Tibial nerve (tissue), 4 donors: ENCODE measurements around the gene TMEFF1. TPM values are rescaled to one million over a fixed set of nuclear protein-coding genes. Genes with fewer than 3 reads are reported as not detected.

Experiments used
- DNase-seq, 2 donors: peaks; one replicate each; pipeline ENCODE4 v3.0.0-alpha.2; 2019; ENCODE audit warnings: low spot score in 2 of 2
- H3K27ac ChIP-seq, 4 donors: fragments of 200-600 bp; sonication (generic) in 3 of 4; one replicate each; pipeline ENCODE4 v1.5.1; 2017 to 2019; ENCODE audit warnings: mild to moderate bottlenecking in 1 of 4
- H3K27me3 ChIP-seq, 2 donors: fragments of 200-600 bp; sonication (generic) in 1 of 2; one replicate each; pipeline versions ENCODE4 v1.5.1 to v1.6.0; 2017 to 2019
- H3K36me3 ChIP-seq, 3 donors: fragments of 200-600 bp; sonication (generic); one replicate each; pipeline ENCODE4 v1.5.1; 2018 to 2019
- H3K4me1 ChIP-seq, 4 donors: fragments of 200-600 bp; sonication (generic) in 3 of 4; one replicate each; pipeline ENCODE4 v1.5.1; 2017 to 2019
- H3K4me3 ChIP-seq, 4 donors: fragments of 200-600 bp; sonication (generic) in 3 of 4; one replicate each; pipeline ENCODE4 v1.5.1; 2017 to 2019; ENCODE audit warnings: mild to moderate bottlenecking in 1 of 4, moderate library complexity in 1 of 4
- H3K9me3 ChIP-seq, 4 donors: fragments of 200-600 bp; sonication (generic) in 3 of 4; one replicate each; pipeline ENCODE4 v1.5.1; 2017 to 2019
- EP300 ChIP-seq, 2 donors: sonication (generic); formaldehyde crosslinking; IDR thresholded peaks; one replicate each; pipeline ENCODE4 v1.6.1; 2017; ENCODE audit warnings: antibody characterized with exemption in 2 of 2, mild to moderate bottlenecking in 1 of 2
- POLR2A ChIP-seq, 2 donors: fragments of 450-650 bp; IDR thresholded peaks; one replicate each; pipeline ENCODE4 v1.6.1; 2017; ENCODE audit warnings: antibody characterized with exemption in 2 of 2, mild to moderate bottlenecking in 2 of 2, moderate library complexity in 2 of 2
- WGBS, 2 donors: methylation state at CpG; one replicate each; pipeline ENCODE4 v1.1.5; 2018; 5-methylcytosine and 5-hydroxymethylcytosine counted together
- total RNA-seq, 4 donors: library from RNA; depleted of rRNA; stranded (reverse); fragments of >200 nt; gene quantifications; one replicate each; pipeline ENCODE4 v1.1.0, GENCODE V29; 2016
- TF ChIP-seq, protein P1 (sequence below), 5 experiments: fragments of 200-600 bp in 3 of 5; fragments of 450-650 bp in 2 of 5; sonication (generic) in 3 of 5; IDR thresholded peaks; one replicate each; pipeline ENCODE4 v1.5.1; 2016 to 2019; ENCODE audit warnings: antibody characterized with exemption in 5 of 5, mild to moderate bottlenecking in 3 of 5, moderate library complexity in 2 of 5

TMEFF1 gene
- total RNA-seq, 4 donors from 2014 or later, result 0.42 to 1.6 TPM; not detected in 2

DNA sequence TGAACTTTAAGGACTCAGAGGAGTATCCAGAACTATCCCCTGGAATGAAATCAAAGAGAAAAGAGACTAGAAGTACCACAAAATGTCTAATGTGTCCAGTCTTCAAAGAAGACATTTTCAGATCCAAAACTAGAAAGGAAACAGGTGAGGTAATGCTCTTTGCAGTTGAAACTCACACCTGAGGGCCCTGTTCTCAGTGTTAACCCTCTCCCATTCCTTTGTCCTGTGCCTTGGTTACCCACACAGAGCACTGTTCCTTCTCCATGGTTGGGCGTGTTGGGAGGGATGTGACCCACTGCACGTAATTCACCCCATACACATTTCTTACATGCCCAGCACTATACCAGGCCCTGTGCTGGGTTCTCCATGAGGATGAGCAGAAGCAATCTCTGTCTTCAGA lies 24.7 kb upstream of the TMEFF1 start:
- no peak for TF ChIP-seq EP300 (IDR thresholded peaks at IDR 0.05)
- TF ChIP-seq, protein P1, sequence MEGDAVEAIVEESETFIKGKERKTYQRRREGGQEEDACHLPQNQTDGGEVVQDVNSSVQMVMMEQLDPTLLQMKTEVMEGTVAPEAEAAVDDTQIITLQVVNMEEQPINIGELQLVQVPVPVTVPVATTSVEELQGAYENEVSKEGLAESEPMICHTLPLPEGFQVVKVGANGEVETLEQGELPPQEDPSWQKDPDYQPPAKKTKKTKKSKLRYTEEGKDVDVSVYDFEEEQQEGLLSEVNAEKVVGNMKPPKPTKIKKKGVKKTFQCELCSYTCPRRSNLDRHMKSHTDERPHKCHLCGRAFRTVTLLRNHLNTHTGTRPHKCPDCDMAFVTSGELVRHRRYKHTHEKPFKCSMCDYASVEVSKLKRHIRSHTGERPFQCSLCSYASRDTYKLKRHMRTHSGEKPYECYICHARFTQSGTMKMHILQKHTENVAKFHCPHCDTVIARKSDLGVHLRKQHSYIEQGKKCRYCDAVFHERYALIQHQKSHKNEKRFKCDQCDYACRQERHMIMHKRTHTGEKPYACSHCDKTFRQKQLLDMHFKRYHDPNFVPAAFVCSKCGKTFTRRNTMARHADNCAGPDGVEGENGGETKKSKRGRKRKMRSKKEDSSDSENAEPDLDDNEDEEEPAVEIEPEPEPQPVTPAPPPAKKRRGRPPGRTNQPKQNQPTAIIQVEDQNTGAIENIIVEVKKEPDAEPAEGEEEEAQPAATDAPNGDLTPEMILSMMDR (IDR thresholded peaks at IDR 0.05), result no peak
- no peak for TF ChIP-seq POLR2A (IDR thresholded peaks at IDR 0.05)
- no peak for DNase-seq
- peaks cover 0 to 12% (median 0%) of the 10 kb centered on the region in 4 donors for H3K9me3 ChIP-seq

DNA sequence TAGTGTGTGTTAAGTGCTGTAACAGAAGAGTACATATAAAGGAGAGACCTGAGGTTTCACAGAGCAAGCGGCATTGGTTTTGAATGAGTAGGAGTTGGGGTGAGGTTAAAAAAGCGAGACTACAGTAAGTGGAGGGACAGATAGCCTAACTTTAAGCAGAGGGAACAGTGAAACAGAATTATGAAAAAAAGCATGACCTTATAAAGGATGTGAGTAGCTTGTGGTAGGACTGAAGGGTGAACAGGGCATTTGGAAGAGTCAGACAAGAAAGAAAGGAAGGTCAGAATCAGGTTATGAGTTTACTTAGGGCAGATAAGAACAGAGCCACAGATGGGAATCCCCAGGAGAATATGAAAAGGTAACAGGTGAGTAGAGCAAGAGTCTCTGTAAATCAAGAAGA lies 23.5 kb upstream of the TMEFF1 start:
- Histone ChIP-seq H3K27me3 (no peaks in the 10 kb centered on the region), H3K4me1 (no peaks in the 10 kb centered on the region), H3K27ac (no peak overlapping the region), H3K9me3 (peaks cover 0 to 13% (median 0%) of the 10 kb centered on the region in 4 donors), H3K4me3 (no peak overlapping the region), H3K36me3 (peaks cover 0 to 42% (median 0%) of the 10 kb centered on the region in 3 donors)
- WGBS, 2 donors, result 96 to 99% methylated on average over 2 of the region's 2 CpGs
- no peak for DNase-seq
- TF ChIP-seq, protein P1 (IDR thresholded peaks at IDR 0.05), result no peak
- TF ChIP-seq POLR2A (IDR thresholded peaks at IDR 0.05) (no peak), EP300 (IDR thresholded peaks at IDR 0.05) (no peak)

More for the DNA sequence above, 24.7 kb upstream of the TMEFF1 start:
- H3K27ac ChIP-seq, result no peak overlapping the region
- no peaks in the 10 kb centered on the region for H3K27me3 ChIP-seq
- peaks cover 0 to 40% (median 0%) of the 10 kb centered on the region in 3 donors for H3K36me3 ChIP-seq
- peaks cover 0 to 4% (median 0%) of the 10 kb centered on the region in 4 donors for H3K4me1 ChIP-seq
- WGBS, 2 donors, result 95 to 96% methylated on average over 2 of the region's 2 CpGs
- no peak overlapping the region for H3K4me3 ChIP-seq

DNA sequence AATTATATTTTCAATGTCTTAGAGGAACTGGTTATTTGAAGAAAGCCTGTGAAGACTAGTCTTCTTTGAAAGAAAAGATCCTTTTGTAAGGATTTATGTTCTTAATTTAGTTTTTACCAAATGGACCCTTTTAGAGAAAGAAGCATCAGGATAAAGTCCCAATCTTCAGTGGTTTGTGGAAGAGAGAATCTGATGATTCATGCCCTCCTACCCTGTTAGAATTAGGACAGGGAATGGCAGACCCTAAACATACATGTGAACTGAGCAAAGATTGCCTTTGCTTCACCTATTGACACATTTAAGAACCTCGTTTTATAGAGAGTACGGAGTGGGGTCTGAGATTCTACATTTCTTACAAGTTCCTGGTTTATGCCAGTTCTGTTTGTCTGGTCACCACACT lies 20.1 kb upstream of the TMEFF1 start:
- 100% methylated on average over 2 of the region's 2 CpGs for WGBS, 2 donors
- peaks cover 0 to 47% (median 0%) of the 10 kb centered on the region in 3 donors for H3K36me3 ChIP-seq
- H3K4me3 ChIP-seq, result no peak overlapping the region
- no peak overlapping the region for H3K27ac ChIP-seq
- TF ChIP-seq, protein P1 (IDR thresholded peaks at IDR 0.05), result no peak
- TF ChIP-seq EP300 (IDR thresholded peaks at IDR 0.05), result no peak
- TF ChIP-seq POLR2A (IDR thresholded peaks at IDR 0.05), result no peak
- peaks cover 0 to 13% (median 0%) of the 10 kb centered on the region in 4 donors for H3K9me3 ChIP-seq
- no peak for DNase-seq
- no peaks in the 10 kb centered on the region for H3K4me1 ChIP-seq
- H3K27me3 ChIP-seq, result no peaks in the 10 kb centered on the region

DNA sequence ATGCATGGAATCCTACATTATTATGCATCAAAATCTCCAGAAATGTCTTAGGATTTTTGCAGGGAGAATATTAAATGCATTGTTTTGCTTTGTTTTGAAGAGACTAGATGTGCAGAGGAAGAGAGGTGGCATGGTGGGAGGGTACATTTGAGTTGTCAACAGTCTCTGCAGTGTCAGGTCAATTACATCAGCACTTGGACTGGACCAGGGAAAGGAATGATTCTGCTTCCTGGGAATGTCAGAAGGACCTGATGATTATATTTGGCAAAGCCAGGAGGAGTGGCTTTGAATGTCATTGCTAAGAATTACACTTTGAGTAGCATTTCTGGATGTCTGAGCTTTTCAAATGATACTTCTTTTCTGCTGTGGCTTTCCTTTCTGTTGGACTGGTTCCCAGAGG lies 17.5 kb upstream of the TMEFF1 start:
- Histone ChIP-seq H3K27me3 (no peaks in the 10 kb centered on the region), H3K36me3 (peaks cover 0 to 45% (median 0%) of the 10 kb centered on the region in 3 donors), H3K4me3 (no peak overlapping the region), H3K4me1 (no peaks in the 10 kb centered on the region), H3K9me3 (peaks cover 0 to 13% (median 0%) of the 10 kb centered on the region in 4 donors), H3K27ac (no peak overlapping the region)
- TF ChIP-seq, protein P1 (IDR thresholded peaks at IDR 0.05), result no peak
- TF ChIP-seq POLR2A (IDR thresholded peaks at IDR 0.05) (no peak), EP300 (IDR thresholded peaks at IDR 0.05) (no peak)
- DNase-seq, result no peak

DNA sequence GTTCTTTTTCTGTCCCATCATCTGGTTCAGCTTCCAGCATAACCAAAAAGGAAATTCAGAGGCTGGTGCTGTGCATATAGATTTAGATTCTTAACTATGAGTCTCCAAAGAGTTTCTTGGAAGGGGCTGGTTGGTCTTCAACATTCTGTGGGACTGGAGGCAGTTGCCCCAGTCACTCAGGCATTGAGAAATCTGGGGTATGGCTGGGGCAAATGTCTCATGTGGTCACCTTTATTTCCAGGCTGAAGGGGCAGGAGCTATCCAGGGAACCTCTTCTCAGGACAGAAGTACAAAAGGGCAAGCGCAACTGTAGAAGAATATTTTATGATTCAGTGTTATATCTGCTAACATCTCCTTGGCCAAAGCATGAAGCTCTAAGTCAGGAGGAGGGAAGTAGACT lies 15.4 kb upstream of the TMEFF1 start:
- no peak for DNase-seq
- H3K4me1 ChIP-seq, result no peaks in the 10 kb centered on the region
- TF ChIP-seq, protein P1 (IDR thresholded peaks at IDR 0.05), result no peak
- no peak for TF ChIP-seq EP300 (IDR thresholded peaks at IDR 0.05)
- no peak for TF ChIP-seq POLR2A (IDR thresholded peaks at IDR 0.05)
- H3K9me3 ChIP-seq, result peaks cover 0 to 8% (median 0%) of the 10 kb centered on the region in 4 donors
- WGBS, 2 donors, result 94 to 96% methylated on average over 1 of the region's 1 CpG
- no peaks in the 10 kb centered on the region for H3K27me3 ChIP-seq
- H3K27ac ChIP-seq, result no peak overlapping the region
- no peak overlapping the region for H3K4me3 ChIP-seq
- H3K36me3 ChIP-seq, result peaks cover 0 to 25% (median 0%) of the 10 kb centered on the region in 3 donors
